Calu3 (cell line): ENCODE measurements around the gene UBR4. TPM values are rescaled to one million over a fixed set of nuclear protein-coding genes. Genes with fewer than 3 reads are reported as not detected.

ENCODE experiments used
- BruUV-seq: library from RNA; stranded (reverse); fragments of 400-500 nt; replicated peaks from 2 replicates; lab custom pipeline; 2021; lab: Mats Ljungman, UMichigan
- CTCF ChIA-PET: fragments of 300-600 bp; sonication (Branson Sonifier 250); formaldehyde crosslinking; loops from one replicate; lab custom pipeline; 2022; ENCODE audit warnings: antibody characterized with exemption; lab: Charles Lee
- DNase-seq: peaks from one replicate; pipeline ENCODE4 v3.0.0; 2022
- H3K27ac Mint-ChIP-seq: one replicate; pipeline ENCODE4 v1.8.0; 2022; ENCODE audit warnings: mixed read lengths; ENCODE audit not compliant: unreplicated experiment
- H3K27me3 Mint-ChIP-seq: one replicate; pipeline ENCODE4 v1.8.0; 2022; ENCODE audit warnings: mixed read lengths; ENCODE audit not compliant: unreplicated experiment
- H3K36me3 Mint-ChIP-seq: one replicate; pipeline ENCODE4 v1.8.0; 2022; ENCODE audit warnings: mild to moderate bottlenecking, moderate library complexity, mixed read lengths; ENCODE audit not compliant: insufficient read depth, unreplicated experiment
- H3K4me1 Mint-ChIP-seq: one replicate; pipeline ENCODE4 v1.8.0; 2022; ENCODE audit warnings: mild to moderate bottlenecking, low read depth, mixed read lengths; ENCODE audit not compliant: unreplicated experiment
- H3K4me3 Mint-ChIP-seq: one replicate; pipeline ENCODE4 v1.8.0; 2022; ENCODE audit warnings: mild to moderate bottlenecking, low read depth, moderate library complexity, mixed read lengths; ENCODE audit not compliant: unreplicated experiment
- H3K9me3 Mint-ChIP-seq: one replicate; pipeline ENCODE4 v1.8.0; 2022; ENCODE audit warnings: low read depth, mixed read lengths; ENCODE audit not compliant: unreplicated experiment
- CTCF ChIP-seq: fragments of 200-600 bp; IDR thresholded peaks from one replicate; pipeline ENCODE4 v1.8.0; 2022; ENCODE audit warnings: antibody characterized with exemption; ENCODE audit not compliant: unreplicated experiment
- intact Hi-C: fragments of 100-400 bp; cut with micrococcal nuclease; formaldehyde crosslinking; loops from one replicate; pipeline ENCODE4 v1.10.0; 2022; ENCODE audit not compliant: unreplicated experiment
- total RNA-seq: library from RNA; stranded (reverse); gene quantifications from 2 replicates; pipeline ENCODE4 v1.2.3, GENCODE V29; 2022

Gene UBR4
- total RNA-seq, 1 experiment from 2014 or later = 123 TPM

GRCh38 chr1:19255288-19255687, 45.2 kb upstream of the UBR4 start:
- H3K27ac Mint-ChIP-seq = no peak overlapping the region
- CTCF ChIA-PET = no interaction called here
- H3K9me3 Mint-ChIP-seq = no peaks in the 10 kb centered on the region
- H3K4me3 Mint-ChIP-seq = no peak overlapping the region
- BruUV-seq = no TSS peak
- no peak for TF ChIP-seq CTCF
- no peak for DNase-seq
- H3K27me3 Mint-ChIP-seq = no peaks in the 10 kb centered on the region
- peaks cover 75% of the 10 kb centered on the region for H3K36me3 Mint-ChIP-seq
- peaks cover 12% of the 10 kb centered on the region for H3K4me1 Mint-ChIP-seq
- intact Hi-C loops = no loop called here

- H3K27ac Mint-ChIP-seq = no peak overlapping the region
- no peak for TF ChIP-seq CTCF
- CTCF ChIA-PET = no interaction called here
- no peak overlapping the region for H3K4me3 Mint-ChIP-seq
- intact Hi-C loops = no loop called here
- no peaks in the 10 kb centered on the region for H3K27me3 Mint-ChIP-seq
- peaks cover 12% of the 10 kb centered on the region for H3K4me1 Mint-ChIP-seq
- BruUV-seq = no TSS peak
- H3K9me3 Mint-ChIP-seq = no peaks in the 10 kb centered on the region
- H3K36me3 Mint-ChIP-seq = peaks cover 70% of the 10 kb centered on the region
- DNase-seq = no peak
Measured at GRCh38 chr1:19254416-19254815, 44.4 kb upstream of the UBR4 start.

GRCh38 chr1:19251305-19252196, 41.5 kb upstream of the UBR4 start, which contains the start of the genes EMC1 and MRTO4:
Gene EMC1 (minus strand): TSS chr1:19251524. CDS start chr1:19251509, 15 bp downstream.
Gene MRTO4 (plus strand): TSS chr1:19251805. CDS start chr1:19251836, 31 bp downstream.
- peaks cover 12% of the 10 kb centered on the region for H3K4me1 Mint-ChIP-seq
- peak within 1 kb of the TSS; percentile 81 for H3K27ac Mint-ChIP-seq
- H3K36me3 Mint-ChIP-seq = peaks cover 47% of the 10 kb centered on the region
- intact Hi-C loops = no loop called here
- CTCF ChIA-PET = no interaction called here
- H3K27me3 Mint-ChIP-seq = no peaks in the 10 kb centered on the region
- no peaks in the 10 kb centered on the region for H3K9me3 Mint-ChIP-seq
- TSS peak; percentile 59 for BruUV-seq
- H3K4me3 Mint-ChIP-seq = peak within 1 kb of the TSS; percentile 89
- TF ChIP-seq CTCF = no peak
- DNase-seq = peak; percentile 91

GRCh38 chr1:19250629-19251304, 40.7 kb upstream of the UBR4 start:
- no peaks in the 10 kb centered on the region for H3K9me3 Mint-ChIP-seq
- intact Hi-C loops = no loop called here
- H3K4me1 Mint-ChIP-seq = peaks cover 12% of the 10 kb centered on the region
- peak overlapping the region; percentile 81 for H3K27ac Mint-ChIP-seq
- no peaks in the 10 kb centered on the region for H3K27me3 Mint-ChIP-seq
- CTCF ChIA-PET = no interaction called here
- H3K4me3 Mint-ChIP-seq = peak overlapping the region; percentile 89
- TSS peak; percentile 70 for BruUV-seq
- no peak for TF ChIP-seq CTCF
- no peak for DNase-seq
- H3K36me3 Mint-ChIP-seq = peaks cover 44% of the 10 kb centered on the region
